GM12878 (cell line): ENCODE data around the gene IMP3. TPM values are rescaled to one million over a fixed set of nuclear protein-coding genes. Genes with fewer than 3 reads are reported as not detected.

ENCODE experiments used
- ATAC-seq: fragments of 200-7000 bp; cut with Tn5 transposase; 3 replicates; pipeline ENCODE4 v1.9.1; 2020; ENCODE audit warnings: mild to moderate bottlenecking, moderate library complexity
- BruUV-seq: library from RNA; stranded (reverse); fragments of 400-500 nt; replicated peaks from 2 replicates; lab custom pipeline; 2021; lab: Mats Ljungman, UMichigan
- CTCF ChIA-PET: fragments of 300-600 bp; sonication (Branson Sonifier 250); formaldehyde crosslinking; extraction: SDS; loops from one replicate; lab custom pipeline; 2021; ENCODE audit warnings: inconsistent platforms; lab: Yijun Ruan, JAX
- POLR2A ChIA-PET: fragments of 350-600 bp; formaldehyde crosslinking; extraction: SDS; loops from one replicate; lab custom pipeline; 2021; ENCODE audit warnings: inconsistent platforms; lab: Charles Lee
- RAD21 ChIA-PET: fragments of 300-600 bp; sonication (Branson Sonifier 250); formaldehyde crosslinking; loops from one replicate; lab custom pipeline; 2023; ENCODE audit warnings: antibody characterized with exemption; ENCODE audit not compliant: unreplicated experiment; lab: Charles Lee
- SMC1A ChIA-PET: fragments of 300-600 bp; sonication (Branson Sonifier 250); formaldehyde crosslinking; loops from one replicate; lab custom pipeline; 2023; ENCODE audit not compliant: unreplicated experiment, uncharacterized antibody; lab: Charles Lee
- DNase-seq: peaks from one replicate; pipeline ENCODE4 v3.0.0-alpha.2; 2011; ENCODE audit warnings: low read depth, low spot score
- FAIRE-seq: peaks from 3 replicates; lab custom pipeline; 2011; peaks lifted over from hg19 to GRCh38; lab: Jason Lieb, UNC
- H2AFZ ChIP-seq: 2 replicates; pipeline ENCODE4 v1.6.0; 2011; ENCODE audit warnings: low read depth, low read length, control low read depth; ENCODE audit not compliant: control insufficient read depth
- H3K27ac ChIP-seq: 2 replicates; pipeline ENCODE4 v1.5.1; 2011; ENCODE audit warnings: control low read depth; ENCODE audit not compliant: control insufficient read depth, insufficient read depth
- H3K27me3 ChIP-seq, 2 experiments: replicated peaks in 1 of 2; 2 replicates each; pipeline versions ENCODE4 v1.6.0 to v1.6.1; 2011; ENCODE audit warnings: low read length in 1 of 2; ENCODE audit not compliant: control insufficient read depth in 2 of 2, insufficient read depth in 2 of 2
- H3K36me3 ChIP-seq, 2 experiments: 2 replicates each; pipeline ENCODE4 v1.5.1; 2011; ENCODE audit warnings: low read length in 1 of 2; ENCODE audit not compliant: control insufficient read depth in 2 of 2, insufficient read depth in 2 of 2
- H3K4me1 ChIP-seq: 2 replicates; pipeline ENCODE4 v1.6.1; 2011; ENCODE audit warnings: mild to moderate bottlenecking, low read length, moderate library complexity, mixed read lengths; ENCODE audit not compliant: control insufficient read depth, insufficient read depth
- H3K4me2 ChIP-seq: 2 replicates; pipeline ENCODE4 v1.6.0; 2011; ENCODE audit warnings: control low read depth; ENCODE audit not compliant: control insufficient read depth, insufficient read depth
- H3K4me3 ChIP-seq: fragments of 200-600 bp; sonication (generic); 2 replicates; pipeline ENCODE4 v1.5.1; 2016
- H3K79me2 ChIP-seq: 2 replicates; pipeline ENCODE4 v1.6.0; 2011; ENCODE audit warnings: low read length; ENCODE audit not compliant: control insufficient read depth, insufficient read depth
- H3K9ac ChIP-seq: 2 replicates; pipeline ENCODE4 v1.8.0; 2011; ENCODE audit warnings: low read length, control low read depth, mixed read lengths; ENCODE audit not compliant: control insufficient read depth, insufficient read depth
- H3K9me3 ChIP-seq: replicated peaks from 3 replicates; pipeline ENCODE4 v1.5.1; 2011; ENCODE audit warnings: mild to moderate bottlenecking, low read length; ENCODE audit not compliant: control insufficient read depth, insufficient read depth
- H4K20me1 ChIP-seq: 2 replicates; pipeline ENCODE4 v1.6.0; 2011; ENCODE audit not compliant: control insufficient read depth, insufficient read depth
- CBX3 ChIP-seq: fragments of 200-600 bp; sonication (generic); IDR thresholded peaks from 2 replicates; pipeline ENCODE4 v1.6.1; 2016; ENCODE audit warnings: low read depth, borderline replicate concordance
- CHD2 ChIP-seq: IDR thresholded peaks from 2 replicates; pipeline ENCODE4 v1.6.1; 2011; ENCODE audit warnings: low read depth, low read length, improper control_type of control experiment, borderline replicate concordance
- ESRRA ChIP-seq: IDR thresholded peaks from 2 replicates; pipeline ENCODE4 v1.6.1; 2012; ENCODE audit warnings: mild to moderate bottlenecking, low read length, improper control_type of control experiment
- HDGF ChIP-seq: fragments of 450-650 bp; IDR thresholded peaks from 2 replicates; pipeline ENCODE4 v1.6.1; 2016; ENCODE audit warnings: antibody characterized with exemption
- MEF2B ChIP-seq: fragments of 450-650 bp; IDR thresholded peaks from 2 replicates; pipeline ENCODE4 v1.6.1; 2018; ENCODE audit warnings: mild to moderate bottlenecking, moderate library complexity; ENCODE audit not compliant: partially characterized antibody, poor library complexity, severe bottlenecking
- MTA3 ChIP-seq: IDR thresholded peaks from 2 replicates; pipeline ENCODE4 v1.6.1; 2012; ENCODE audit warnings: low read length, inconsistent platforms, borderline replicate concordance
- NFYA ChIP-seq: IDR thresholded peaks from 2 replicates; pipeline ENCODE4 v1.6.1; 2011; ENCODE audit warnings: low read depth, mild to moderate bottlenecking, low read length, improper control_type of control experiment, borderline replicate concordance
- POU2F2 ChIP-seq: IDR thresholded peaks from 3 replicates; pipeline ENCODE4 v1.6.1; 2011; ENCODE audit warnings: low read depth, mild to moderate bottlenecking, low read length, borderline replicate concordance
- RAD51 ChIP-seq: fragments of 450-650 bp; IDR thresholded peaks from 2 replicates; pipeline ENCODE4 v1.6.1; 2016; ENCODE audit warnings: moderate library complexity, mild to moderate bottlenecking, inconsistent platforms
- SPI1 ChIP-seq: IDR thresholded peaks from 2 replicates; pipeline ENCODE4 v1.6.1; 2011; ENCODE audit warnings: low read depth, mild to moderate bottlenecking, low read length, moderate library complexity, borderline replicate concordance; ENCODE audit not compliant: insufficient read depth
- ZZZ3 ChIP-seq: IDR thresholded peaks from 2 replicates; pipeline ENCODE4 v1.6.1; 2011; ENCODE audit warnings: low read depth; ENCODE audit not compliant: control insufficient read depth, insufficient read length
- WGBS: methylation state at CpG from one replicate; pipeline ENCODE4 v1.1.6; 2016; ENCODE audit warnings: low lambda C conversion rate; ENCODE audit not compliant: insufficient replicate concordance, insufficient coverage; ENCODE audit errors: missing lambda C conversion rate; 5-methylcytosine and 5-hydroxymethylcytosine counted together
- in situ Hi-C: fragments of 300-500 bp; cut with MboI; formaldehyde crosslinking; loops from 9 replicates; pipeline ENCODE4 v1.14.3; 2018; ENCODE audit warnings: mixed read lengths
- intact Hi-C: fragments of 100-400 bp; cut with micrococcal nuclease; formaldehyde crosslinking; loops from one replicate; pipeline ENCODE4 v1.14.2; 2022; ENCODE audit not compliant: unreplicated experiment
- polyA plus RNA-seq, 11 experiments: library from polyadenylated mRNA; depleted of rRNA in 4 of 11; unstranded in 6 of 11; stranded (reverse) in 5 of 11; fragments of >200 nt; fragmentation: Nextera tagmentation in 4 of 11; fragmentation: Illumina TruSeq in 1 of 11; extraction: Ambion mirVana in 4 of 11; extraction: Trizol in 1 of 11; gene quantifications; 1 replicate in 1 of 11; 2 replicates in 10 of 11; pipeline versions ENCODE4 v1.2.1 to v1.2.3, GENCODE V29; 2011 to 2016; ENCODE audit warnings: inconsistent platforms in 2 of 11, missing spikeins in 2 of 11, low read depth in 1 of 11
- total RNA-seq, 4 experiments: library from RNA; depleted of rRNA in 3 of 4; stranded (reverse); fragments of >200 nt in 3 of 4; fragmentation: Illumina TruSeq in 1 of 4; extraction: Trizol in 1 of 4; gene quantifications; 2 replicates each; pipeline versions ENCODE4 v1.2.1 to v1.2.3, GENCODE V29; 2013 to 2021
- TF ChIP-seq, protein P1 (sequence below): fragments of 450-650 bp; IDR thresholded peaks from 2 replicates; pipeline ENCODE4 v1.6.1; 2017; ENCODE audit warnings: mild to moderate bottlenecking, low read depth, inconsistent platforms; ENCODE audit not compliant: poor library complexity, severe bottlenecking
- TF ChIP-seq, protein P2 (sequence below): IDR thresholded peaks from 2 replicates; pipeline ENCODE4 v1.6.1; 2012; ENCODE audit warnings: low read depth, low read length, improper control_type of control experiment
- TF ChIP-seq, protein P3 (sequence below): fragments of 450-650 bp; IDR thresholded peaks from 2 replicates; pipeline ENCODE4 v1.6.1; 2016; ENCODE audit warnings: mild to moderate bottlenecking
- TF ChIP-seq, protein P4 (sequence below): fragments of 450-650 bp; IDR thresholded peaks from 2 replicates; pipeline ENCODE4 v1.6.1; 2017; ENCODE audit warnings: mild to moderate bottlenecking

IMP3 gene
- total and polyA plus RNA-seq, 10 of the 15 experiments (the other 5 are each of a cell fraction or from before 2014, with no cell fraction given), result 13.3 to 208 (median 85.2) TPM

DNA sequence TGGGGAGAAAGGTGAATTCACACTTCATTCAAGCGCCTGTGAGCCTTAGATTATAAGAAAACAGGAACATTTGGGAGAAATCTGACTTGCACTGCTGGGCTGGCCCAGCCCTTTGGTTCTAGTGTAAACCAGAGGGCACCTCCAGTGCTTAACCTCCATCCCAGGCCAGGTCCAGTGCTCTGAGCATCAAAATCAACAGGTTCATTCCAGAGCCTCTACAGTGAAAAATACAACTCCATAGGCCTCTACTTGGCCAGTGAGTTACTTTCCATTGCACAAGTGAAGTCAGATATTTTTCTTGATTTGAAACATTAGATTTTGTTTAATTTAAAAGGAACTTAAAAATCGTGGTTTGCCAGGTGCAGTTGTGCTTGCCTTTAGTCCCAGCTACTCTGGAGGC, 17.5 kb downstream of the IMP3 start (continued):
- TF ChIP-seq, protein P1, sequence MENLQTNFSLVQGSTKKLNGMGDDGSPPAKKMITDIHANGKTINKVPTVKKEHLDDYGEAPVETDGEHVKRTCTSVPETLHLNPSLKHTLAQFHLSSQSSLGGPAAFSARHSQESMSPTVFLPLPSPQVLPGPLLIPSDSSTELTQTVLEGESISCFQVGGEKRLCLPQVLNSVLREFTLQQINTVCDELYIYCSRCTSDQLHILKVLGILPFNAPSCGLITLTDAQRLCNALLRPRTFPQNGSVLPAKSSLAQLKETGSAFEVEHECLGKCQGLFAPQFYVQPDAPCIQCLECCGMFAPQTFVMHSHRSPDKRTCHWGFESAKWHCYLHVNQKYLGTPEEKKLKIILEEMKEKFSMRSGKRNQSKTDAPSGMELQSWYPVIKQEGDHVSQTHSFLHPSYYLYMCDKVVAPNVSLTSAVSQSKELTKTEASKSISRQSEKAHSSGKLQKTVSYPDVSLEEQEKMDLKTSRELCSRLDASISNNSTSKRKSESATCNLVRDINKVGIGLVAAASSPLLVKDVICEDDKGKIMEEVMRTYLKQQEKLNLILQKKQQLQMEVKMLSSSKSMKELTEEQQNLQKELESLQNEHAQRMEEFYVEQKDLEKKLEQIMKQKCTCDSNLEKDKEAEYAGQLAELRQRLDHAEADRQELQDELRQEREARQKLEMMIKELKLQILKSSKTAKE, result no peak
- TF ChIP-seq, all 136 proteins: peak for 0

DNA sequence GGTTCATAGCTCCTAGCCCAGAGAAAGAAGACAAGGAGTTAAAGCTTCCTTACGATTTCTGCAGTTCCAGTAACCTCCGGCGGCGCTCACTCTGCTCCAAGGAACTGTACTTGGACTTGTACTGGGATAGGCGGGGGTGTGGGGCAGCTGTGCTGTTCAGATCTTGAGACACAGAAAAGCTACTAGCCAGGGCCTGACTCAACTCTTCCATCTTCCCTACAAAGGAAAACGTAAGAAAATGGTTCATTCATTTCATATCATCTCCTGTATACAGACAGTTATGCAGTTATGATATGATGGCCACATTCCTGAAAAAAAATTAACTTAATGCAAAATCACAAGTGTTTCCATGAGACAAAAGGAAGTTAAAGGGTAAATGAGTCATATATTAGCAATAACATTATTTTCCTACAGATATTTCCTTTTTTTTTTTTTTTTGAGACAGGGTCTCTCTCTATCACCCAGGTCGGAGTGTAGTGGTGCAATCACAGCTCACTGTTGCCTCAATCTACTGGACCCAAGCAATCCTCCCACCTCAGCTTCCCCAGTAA, 19.1 kb downstream of the IMP3 start:
- no peak overlapping the region for H3K27ac ChIP-seq
- intact Hi-C loops, result no loop called here

More for the DNA sequence above, 19.1 kb downstream of the IMP3 start:
- no peaks in the 10 kb centered on the region for H3K4me1 ChIP-seq
- H4K20me1 ChIP-seq, result no peaks in the 10 kb centered on the region
- in situ Hi-C loops, result loop anchor here (5.0 kb wide), 1 partner anchor 164 kb away; no protein-coding TSS in a partner anchor
- RAD21 ChIA-PET, result interaction anchor here (1.4 kb wide), 1 partner anchor 169 kb away, joined by 3 read pairs; the partner anchor contains the start of gene SIN3A
- H2AFZ ChIP-seq, result no peak overlapping the region
- FAIRE-seq, result no peak
- ATAC-seq, result no peak
- SMC1A ChIA-PET, result interaction anchor here (0.7 to 1.2 kb wide), 3 partner anchors 14 to 231 kb away, joined by 3 read pairs; partner anchors contain the start of gene IMP3
- no TSS peak for BruUV-seq
- H3K4me3 ChIP-seq, result no peak overlapping the region
- CTCF ChIA-PET, result interaction anchor here (0.7 to 2.4 kb wide), 4 partner anchors 18 to 253 kb away, joined by 3 to 11 read pairs (median 5); partner anchors contain the start of gene SNX33
- no peak for DNase-seq
- no peaks in the 10 kb centered on the region for H3K9me3 ChIP-seq
- POLR2A ChIA-PET, result interaction anchor here (0.7 kb wide), 2 partner anchors 253 to 270 kb away, joined by 4 to 5 read pairs; no protein-coding TSS in a partner anchor
- H3K27me3 ChIP-seq, result no peaks in the 10 kb centered on the region
- 80% methylated on average over 6 of the region's 7 CpGs for WGBS
- no peak overlapping the region for H3K4me2 ChIP-seq
- H3K36me3 ChIP-seq, result peaks cover 6 to 16% of the 10 kb centered on the region in 2 experiments; a peak in 3 of 4 replicates
- TF ChIP-seq CBX3 (no peak), CHD2 (no peak), MTA3 (no peak), RAD51 (no peak), ZZZ3 (no peak), HDGF (no peak), MEF2B (no peak), POU2F2 (no peak), ESRRA (no peak), NFYA (no peak), SPI1 (no peak)
- TF ChIP-seq, protein P2, sequence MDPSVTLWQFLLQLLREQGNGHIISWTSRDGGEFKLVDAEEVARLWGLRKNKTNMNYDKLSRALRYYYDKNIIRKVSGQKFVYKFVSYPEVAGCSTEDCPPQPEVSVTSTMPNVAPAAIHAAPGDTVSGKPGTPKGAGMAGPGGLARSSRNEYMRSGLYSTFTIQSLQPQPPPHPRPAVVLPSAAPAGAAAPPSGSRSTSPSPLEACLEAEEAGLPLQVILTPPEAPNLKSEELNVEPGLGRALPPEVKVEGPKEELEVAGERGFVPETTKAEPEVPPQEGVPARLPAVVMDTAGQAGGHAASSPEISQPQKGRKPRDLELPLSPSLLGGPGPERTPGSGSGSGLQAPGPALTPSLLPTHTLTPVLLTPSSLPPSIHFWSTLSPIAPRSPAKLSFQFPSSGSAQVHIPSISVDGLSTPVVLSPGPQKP, result no peak
- TF ChIP-seq, protein P3, sequence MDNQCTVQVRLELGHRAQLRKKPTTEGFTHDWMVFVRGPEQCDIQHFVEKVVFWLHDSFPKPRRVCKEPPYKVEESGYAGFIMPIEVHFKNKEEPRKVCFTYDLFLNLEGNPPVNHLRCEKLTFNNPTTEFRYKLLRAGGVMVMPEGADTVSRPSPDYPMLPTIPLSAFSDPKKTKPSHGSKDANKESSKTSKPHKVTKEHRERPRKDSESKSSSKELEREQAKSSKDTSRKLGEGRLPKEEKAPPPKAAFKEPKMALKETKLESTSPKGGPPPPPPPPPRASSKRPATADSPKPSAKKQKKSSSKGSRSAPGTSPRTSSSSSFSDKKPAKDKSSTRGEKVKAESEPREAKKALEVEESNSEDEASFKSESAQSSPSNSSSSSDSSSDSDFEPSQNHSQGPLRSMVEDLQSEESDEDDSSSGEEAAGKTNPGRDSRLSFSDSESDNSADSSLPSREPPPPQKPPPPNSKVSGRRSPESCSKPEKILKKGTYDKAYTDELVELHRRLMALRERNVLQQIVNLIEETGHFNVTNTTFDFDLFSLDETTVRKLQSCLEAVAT, result no peak
- TF ChIP-seq, protein P4, sequence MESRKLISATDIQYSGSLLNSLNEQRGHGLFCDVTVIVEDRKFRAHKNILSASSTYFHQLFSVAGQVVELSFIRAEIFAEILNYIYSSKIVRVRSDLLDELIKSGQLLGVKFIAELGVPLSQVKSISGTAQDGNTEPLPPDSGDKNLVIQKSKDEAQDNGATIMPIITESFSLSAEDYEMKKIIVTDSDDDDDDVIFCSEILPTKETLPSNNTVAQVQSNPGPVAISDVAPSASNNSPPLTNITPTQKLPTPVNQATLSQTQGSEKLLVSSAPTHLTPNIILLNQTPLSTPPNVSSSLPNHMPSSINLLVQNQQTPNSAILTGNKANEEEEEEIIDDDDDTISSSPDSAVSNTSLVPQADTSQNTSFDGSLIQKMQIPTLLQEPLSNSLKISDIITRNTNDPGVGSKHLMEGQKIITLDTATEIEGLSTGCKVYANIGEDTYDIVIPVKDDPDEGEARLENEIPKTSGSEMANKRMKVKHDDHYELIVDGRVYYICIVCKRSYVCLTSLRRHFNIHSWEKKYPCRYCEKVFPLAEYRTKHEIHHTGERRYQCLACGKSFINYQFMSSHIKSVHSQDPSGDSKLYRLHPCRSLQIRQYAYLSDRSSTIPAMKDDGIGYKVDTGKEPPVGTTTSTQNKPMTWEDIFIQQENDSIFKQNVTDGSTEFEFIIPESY, result no peak
- peaks cover 8% of the 10 kb centered on the region for H3K79me2 ChIP-seq
- no peak overlapping the region for H3K9ac ChIP-seq
